ENCODE results near the gene CORO2B. TPM values are rescaled to one million over a fixed set of nuclear protein-coding genes. Genes with fewer than 3 reads are reported as not detected.
A peak's percentile ranks its signal among the peaks of the same experiment; 100 is the strongest.

The CORO2B gene
- total and polyA plus RNA-seq, 4 donors, result 15.9 to 53.6 (median 33.2) TPM

DNA sequence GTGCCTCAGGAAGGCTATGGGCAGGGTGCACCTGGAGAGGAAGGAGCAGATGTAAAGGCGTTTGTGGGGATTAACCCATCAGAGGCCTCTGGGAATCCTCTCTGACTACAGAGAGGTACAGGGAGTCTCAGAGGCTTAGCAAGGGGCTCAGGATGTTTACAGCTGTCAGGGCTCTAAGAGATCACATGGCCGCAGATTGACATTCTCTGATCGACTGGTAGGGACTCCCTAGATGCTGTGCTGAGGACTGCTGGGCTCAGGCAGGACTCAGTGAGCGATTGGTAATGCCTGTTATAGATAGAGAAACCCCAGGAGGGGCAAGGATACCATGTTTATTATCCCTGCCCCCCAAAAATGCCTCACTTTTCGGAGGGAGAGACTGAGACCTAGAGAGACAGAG, 103.5 kb downstream of the CORO2B start:
- no peak for DNase-seq (ENCODE audit: low read depth in 4 of 6, low spot score in 6 of 6)
- Histone ChIP-seq H3K27me3 (ENCODE audit: control insufficient read depth, insufficient read depth, low read length) (no peaks in the 10 kb centered on the region), H3K4me3 (ENCODE audit: low read depth, low read length) (no peak overlapping the region), H3K9me3 (ENCODE audit: control insufficient read depth, insufficient read depth, low read length) (no peaks in the 10 kb centered on the region), H3K4me1 (ENCODE audit: control insufficient read depth, insufficient read depth, low read length) (peaks cover 7% of the 10 kb centered on the region), H3K36me3 (ENCODE audit: control insufficient read depth, insufficient read depth, low read length) (peaks cover 5% of the 10 kb centered on the region), H3K27ac (ENCODE audit: low read depth, low read length) (no peak overlapping the region)
- WGBS (ENCODE audit: insufficient coverage), result 62% methylated on average over 5 of the region's 5 CpGs

- H3K9me3 ChIP-seq (ENCODE audit: control insufficient read depth, insufficient read depth, low read length), result no peaks in the 10 kb centered on the region
- no peak overlapping the region for H3K27ac ChIP-seq (ENCODE audit: low read depth, low read length)
- 99% methylated on average over 5 of the region's 8 CpGs for WGBS (ENCODE audit: insufficient coverage)
- H3K27me3 ChIP-seq (ENCODE audit: control insufficient read depth, insufficient read depth, low read length), result no peaks in the 10 kb centered on the region
- H3K4me3 ChIP-seq (ENCODE audit: low read depth, low read length), result no peak overlapping the region
- H3K4me1 ChIP-seq (ENCODE audit: control insufficient read depth, insufficient read depth, low read length), result peaks cover under 1% of the 10 kb centered on the region
- DNase-seq (ENCODE audit: low read depth in 4 of 6, low spot score in 6 of 6), result no peak
- H3K36me3 ChIP-seq (ENCODE audit: control insufficient read depth, insufficient read depth, low read length), result peaks cover 6% of the 10 kb centered on the region
These were observed 104.2 kb downstream of the CORO2B start for GRCh38 chr15:68683026-68683425.

GRCh38 chr15:68683551-68683950, 104.8 kb downstream of the CORO2B start:
- Histone ChIP-seq H3K9me3 (ENCODE audit: control insufficient read depth, insufficient read depth, low read length) (no peaks in the 10 kb centered on the region), H3K4me1 (ENCODE audit: control insufficient read depth, insufficient read depth, low read length) (no peaks in the 10 kb centered on the region), H3K27ac (ENCODE audit: low read depth, low read length) (no peak overlapping the region), H3K4me3 (ENCODE audit: low read depth, low read length) (no peak overlapping the region), H3K27me3 (ENCODE audit: control insufficient read depth, insufficient read depth, low read length) (no peaks in the 10 kb centered on the region), H3K36me3 (ENCODE audit: control insufficient read depth, insufficient read depth, low read length) (peaks cover 5% of the 10 kb centered on the region)
- no peak for DNase-seq (ENCODE audit: low read depth in 4 of 6, low spot score in 6 of 6)
- 93% methylated on average over 2 of the region's 2 CpGs for WGBS (ENCODE audit: insufficient coverage)

- Histone ChIP-seq H3K36me3 (ENCODE audit: control insufficient read depth, insufficient read depth, low read length) (peaks cover 2% of the 10 kb centered on the region), H3K9me3 (ENCODE audit: control insufficient read depth, insufficient read depth, low read length) (no peaks in the 10 kb centered on the region), H3K27me3 (ENCODE audit: control insufficient read depth, insufficient read depth, low read length) (no peaks in the 10 kb centered on the region), H3K27ac (ENCODE audit: low read depth, low read length) (no peak overlapping the region), H3K4me1 (ENCODE audit: control insufficient read depth, insufficient read depth, low read length) (no peaks in the 10 kb centered on the region), H3K4me3 (ENCODE audit: low read depth, low read length) (no peak overlapping the region)
- DNase-seq (ENCODE audit: low read depth in 4 of 6, low spot score in 6 of 6), result no peak
- 100% methylated on average over 3 of the region's 5 CpGs for WGBS (ENCODE audit: insufficient coverage)
These were observed 105.7 kb downstream of the CORO2B start for GRCh38 chr15:68684476-68684875.

DNA sequence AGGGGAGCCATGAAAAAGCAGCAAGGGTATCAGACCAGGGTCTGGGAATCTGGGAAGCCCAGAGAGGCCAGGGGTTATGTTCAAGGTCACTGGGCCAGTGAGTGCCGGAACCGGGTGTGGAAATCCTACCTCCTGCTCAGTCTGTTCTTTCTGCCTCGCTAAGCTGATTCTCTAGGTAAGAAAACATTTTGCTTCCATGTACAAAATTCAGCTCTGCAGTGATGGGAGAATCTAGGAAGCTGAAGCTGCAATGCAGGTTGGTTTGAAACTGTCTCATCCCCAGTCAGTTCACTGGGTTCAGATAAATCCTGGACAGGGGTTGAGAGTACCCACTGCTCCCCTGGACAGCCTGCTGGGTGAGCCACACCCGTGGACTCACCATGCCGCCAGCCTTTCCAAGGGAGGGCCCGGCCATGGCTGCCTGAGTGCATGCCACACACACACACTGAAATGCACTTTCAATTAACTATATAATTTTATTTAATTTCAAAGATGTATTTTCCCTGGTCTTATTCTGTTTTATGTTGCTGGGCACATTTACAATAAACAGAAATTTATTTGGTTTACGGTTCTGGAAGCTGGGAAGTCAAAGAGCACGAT, 108.4 kb downstream of the CORO2B start:
- Histone ChIP-seq H3K4me3 (ENCODE audit: low read depth, low read length) (no peak overlapping the region), H3K4me1 (ENCODE audit: control insufficient read depth, insufficient read depth, low read length) (peaks cover 4% of the 10 kb centered on the region), H3K27ac (ENCODE audit: low read depth, low read length) (no peak overlapping the region), H3K27me3 (ENCODE audit: control insufficient read depth, insufficient read depth, low read length) (no peaks in the 10 kb centered on the region), H3K36me3 (ENCODE audit: control insufficient read depth, insufficient read depth, low read length) (peaks cover 2% of the 10 kb centered on the region), H3K9me3 (ENCODE audit: control insufficient read depth, insufficient read depth, low read length) (no peaks in the 10 kb centered on the region)
- WGBS (ENCODE audit: insufficient coverage), result 80% methylated on average over 1 of the region's 8 CpGs
- DNase-seq (ENCODE audit: low read depth in 4 of 6, low spot score in 6 of 6), result no peak

DNA sequence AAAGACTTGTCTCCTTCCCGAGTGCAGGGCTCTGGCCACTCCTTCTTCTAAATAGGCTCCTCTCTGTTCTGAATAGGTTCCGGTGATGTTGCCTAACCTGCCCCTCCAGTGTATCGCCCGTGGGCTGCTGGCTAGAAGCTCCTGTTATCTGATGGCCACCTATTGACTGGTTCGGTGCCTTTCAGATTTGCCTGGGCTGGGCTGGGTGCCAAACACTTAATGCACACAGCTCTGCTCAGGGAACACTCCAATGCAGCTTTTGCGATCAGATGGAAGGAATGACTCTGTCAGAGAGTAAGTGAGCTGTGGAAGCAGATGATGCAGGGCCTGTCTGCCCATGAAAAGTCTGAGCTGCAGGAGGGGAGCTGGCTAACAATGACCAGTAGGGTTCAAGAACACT, 112.9 kb downstream of the CORO2B start:
- Histone ChIP-seq H3K27me3 (ENCODE audit: control insufficient read depth, insufficient read depth, low read length) (no peaks in the 10 kb centered on the region), H3K4me3 (ENCODE audit: low read depth, low read length) (no peak overlapping the region), H3K4me1 (ENCODE audit: control insufficient read depth, insufficient read depth, low read length) (peaks cover 4% of the 10 kb centered on the region), H3K36me3 (ENCODE audit: control insufficient read depth, insufficient read depth, low read length) (peaks cover 17% of the 10 kb centered on the region), H3K9me3 (ENCODE audit: control insufficient read depth, insufficient read depth, low read length) (no peaks in the 10 kb centered on the region), H3K27ac (ENCODE audit: low read depth, low read length) (no peak overlapping the region)
- DNase-seq (ENCODE audit: low read depth in 4 of 6, low spot score in 6 of 6), result peak in 2 of 6 donors; percentile 43 to 83
- 25% methylated on average over 6 of the region's 6 CpGs for WGBS (ENCODE audit: insufficient coverage)

DNA sequence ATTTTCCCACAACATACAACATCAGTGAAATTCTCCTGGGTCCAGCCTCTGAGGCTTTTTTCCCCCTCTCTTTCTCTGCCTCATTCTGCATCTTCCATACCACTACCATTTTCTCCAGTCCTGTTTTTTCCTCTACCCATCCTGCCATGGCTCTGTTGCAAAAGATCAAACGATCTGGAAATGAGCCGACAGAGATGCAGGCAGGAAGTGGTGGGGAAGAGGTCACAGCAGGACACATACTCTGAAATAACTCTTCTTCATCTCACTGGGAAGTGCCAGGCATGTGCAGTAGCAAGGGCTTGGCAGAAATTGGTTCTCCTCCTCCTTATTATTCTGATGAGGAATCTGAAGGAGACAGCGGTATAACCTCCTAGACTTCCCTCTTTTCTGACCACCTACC, 114.3 kb downstream of the CORO2B start:
- Histone ChIP-seq H3K9me3 (ENCODE audit: control insufficient read depth, insufficient read depth, low read length) (no peaks in the 10 kb centered on the region), H3K4me1 (ENCODE audit: control insufficient read depth, insufficient read depth, low read length) (peaks cover 4% of the 10 kb centered on the region), H3K4me3 (ENCODE audit: low read depth, low read length) (no peak overlapping the region), H3K27me3 (ENCODE audit: control insufficient read depth, insufficient read depth, low read length) (no peaks in the 10 kb centered on the region), H3K27ac (ENCODE audit: low read depth, low read length) (no peak overlapping the region), H3K36me3 (ENCODE audit: control insufficient read depth, insufficient read depth, low read length) (peaks cover 21% of the 10 kb centered on the region)
- WGBS (ENCODE audit: insufficient coverage), result no CpG with 5 or more reads among the region's 3 CpGs
- DNase-seq (ENCODE audit: low read depth in 4 of 6, low spot score in 6 of 6), result no peak

DNA sequence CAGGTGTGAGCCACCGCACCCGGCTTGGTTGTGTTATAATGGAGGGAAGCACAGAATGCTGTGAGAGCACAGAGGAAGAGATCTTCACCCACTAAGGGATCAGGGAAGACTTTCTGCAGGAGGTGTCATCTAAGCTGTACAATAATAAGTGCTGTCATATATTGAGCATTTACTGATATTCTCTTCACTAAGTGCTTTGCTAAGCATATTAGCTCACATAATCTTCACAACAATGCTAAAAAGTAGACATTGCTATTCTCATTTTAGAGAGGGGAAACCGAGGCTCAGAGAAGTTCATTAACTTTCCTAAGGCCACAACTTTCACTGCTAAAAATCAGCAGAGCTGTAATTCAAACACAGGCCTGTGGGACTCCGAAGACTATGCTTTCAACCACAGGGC, 115.3 kb downstream of the CORO2B start:
- Histone ChIP-seq H3K9me3 (ENCODE audit: control insufficient read depth, insufficient read depth, low read length) (no peaks in the 10 kb centered on the region), H3K4me1 (ENCODE audit: control insufficient read depth, insufficient read depth, low read length) (peaks cover 4% of the 10 kb centered on the region), H3K27me3 (ENCODE audit: control insufficient read depth, insufficient read depth, low read length) (no peaks in the 10 kb centered on the region), H3K4me3 (ENCODE audit: low read depth, low read length) (no peak overlapping the region), H3K27ac (ENCODE audit: low read depth, low read length) (no peak overlapping the region), H3K36me3 (ENCODE audit: control insufficient read depth, insufficient read depth, low read length) (peaks cover 21% of the 10 kb centered on the region)
- 100% methylated on average over 2 of the region's 4 CpGs for WGBS (ENCODE audit: insufficient coverage)
- no peak for DNase-seq (ENCODE audit: low read depth in 4 of 6, low spot score in 6 of 6)

- Histone ChIP-seq H3K4me3 (ENCODE audit: low read depth, low read length) (no peak overlapping the region), H3K36me3 (ENCODE audit: control insufficient read depth, insufficient read depth, low read length) (peaks cover 30% of the 10 kb centered on the region), H3K27ac (ENCODE audit: low read depth, low read length) (no peak overlapping the region), H3K27me3 (ENCODE audit: control insufficient read depth, insufficient read depth, low read length) (no peaks in the 10 kb centered on the region), H3K4me1 (ENCODE audit: control insufficient read depth, insufficient read depth, low read length) (peaks cover 12% of the 10 kb centered on the region), H3K9me3 (ENCODE audit: control insufficient read depth, insufficient read depth, low read length) (no peaks in the 10 kb centered on the region)
- 70% methylated on average over 4 of the region's 9 CpGs for WGBS (ENCODE audit: insufficient coverage)
- DNase-seq (ENCODE audit: low read depth in 4 of 6, low spot score in 6 of 6), result no peak
These were observed 116.3 kb downstream of the CORO2B start for GRCh38 chr15:68695061-68695595.

Data from spinal cord (tissue), 10 donors.